HG02588 (cell line): ENCODE measurements around the gene STRA6.

Experiments used
- ATAC-seq: cut with Tn5 transposase; IDR thresholded peaks from one replicate; pipeline ENCODE4 v1.9.1; 2021; ENCODE audit warnings: mild to moderate bottlenecking, moderate library complexity; ENCODE audit not compliant: unreplicated experiment

STRA6 gene

DNA sequence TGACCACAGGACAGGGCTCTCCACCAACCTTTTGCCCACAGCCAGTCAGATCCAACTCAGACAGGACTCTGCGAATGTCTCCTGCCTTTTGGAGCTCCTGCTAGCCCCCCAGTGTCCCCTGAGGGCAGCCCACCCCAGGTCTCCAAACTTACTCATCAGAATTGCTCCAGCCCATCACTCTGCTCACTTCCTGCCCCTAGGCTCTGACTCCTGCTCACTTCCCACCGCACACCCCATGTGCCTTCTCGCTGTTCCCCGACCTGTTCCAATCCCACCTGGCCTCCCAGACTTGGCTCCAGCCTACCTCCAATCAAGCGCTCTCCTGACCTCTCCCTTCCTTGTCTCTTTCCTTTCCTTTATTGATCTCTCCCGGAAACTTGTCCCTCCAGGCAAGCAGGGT, 5.9 kb upstream of the STRA6 start:
- no peak for ATAC-seq

DNA sequence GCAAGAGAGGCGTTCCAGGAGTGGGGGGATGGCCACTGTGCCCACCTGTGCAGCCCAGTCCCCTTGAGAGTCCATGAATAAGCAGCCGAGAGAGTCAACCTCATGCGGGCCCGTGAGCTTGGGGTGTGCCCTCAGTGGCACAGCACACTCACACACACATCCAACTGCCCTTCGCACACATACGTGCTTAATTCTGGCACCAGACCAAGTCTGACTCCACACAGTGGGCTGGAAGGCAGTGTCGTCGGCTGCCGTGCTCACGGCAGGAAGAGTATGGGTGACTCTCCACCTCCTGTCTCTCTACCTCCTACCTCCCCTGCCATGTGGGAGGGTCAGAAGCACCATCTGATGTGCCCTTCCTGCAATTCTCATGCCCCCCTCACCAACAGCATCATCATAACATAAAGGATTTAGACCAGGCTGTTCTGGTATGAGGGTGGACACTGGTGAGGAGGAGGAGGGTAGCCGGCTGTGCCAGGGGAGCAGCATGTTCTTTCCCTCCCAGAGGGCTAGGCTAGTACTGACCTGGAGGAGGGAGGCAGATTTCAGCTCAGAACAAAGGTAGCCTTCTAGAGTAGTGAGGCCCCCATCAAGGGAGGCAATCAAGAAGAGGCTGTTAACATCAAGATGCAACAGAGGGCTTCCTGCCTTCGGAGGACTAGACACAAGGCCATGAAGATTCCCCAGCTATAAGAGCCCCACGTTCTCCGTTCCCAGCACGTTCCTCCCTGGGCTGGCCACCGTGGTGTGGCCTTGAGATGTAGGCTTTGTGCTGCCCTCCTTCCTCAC, 5.3 kb upstream of the STRA6 start:
- ATAC-seq: no peak

DNA sequence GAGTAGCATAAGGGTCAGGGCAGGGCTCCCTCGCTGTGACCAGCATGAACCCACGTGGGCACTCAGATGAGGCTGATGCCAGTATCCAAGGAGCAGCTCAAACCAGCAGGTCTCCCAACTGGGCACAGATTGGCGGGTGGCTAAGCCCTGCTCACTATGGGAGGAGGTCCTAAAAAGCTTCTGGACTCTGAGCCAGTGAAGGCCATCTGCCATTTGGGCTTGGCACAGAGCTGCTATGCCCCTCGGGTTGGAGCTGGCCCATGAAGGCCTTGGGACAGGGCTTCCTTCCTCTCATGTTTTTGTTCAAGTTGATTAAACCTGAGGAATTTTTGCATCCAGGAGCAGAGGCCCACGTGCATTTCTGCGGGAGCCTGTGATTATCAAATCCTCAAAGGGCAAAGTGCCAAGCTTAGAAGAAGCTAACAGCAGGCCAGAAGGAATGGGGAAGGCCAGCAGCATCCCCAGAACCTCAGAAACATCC, 4.3 kb upstream of the STRA6 start:
- ATAC-seq: no peak

DNA sequence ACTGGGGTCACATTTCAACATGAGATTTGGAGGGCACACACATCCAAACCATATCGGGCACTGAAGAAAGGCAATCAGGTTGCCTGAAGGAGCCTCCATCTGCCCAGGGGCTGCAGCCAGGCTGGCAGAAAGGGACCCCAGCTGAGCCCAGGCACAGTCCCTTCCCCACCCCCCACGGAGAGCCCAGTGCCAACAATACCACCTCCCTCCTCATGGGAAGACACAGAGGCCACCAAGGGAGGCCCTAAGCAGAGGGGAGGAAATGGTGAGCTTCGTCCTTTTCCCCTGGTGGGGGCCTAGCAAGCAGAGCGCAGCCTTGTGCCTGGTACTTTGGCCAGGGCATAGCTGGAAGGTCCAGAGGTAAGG, 3.0 kb upstream of the STRA6 start:
- no peak for ATAC-seq

DNA sequence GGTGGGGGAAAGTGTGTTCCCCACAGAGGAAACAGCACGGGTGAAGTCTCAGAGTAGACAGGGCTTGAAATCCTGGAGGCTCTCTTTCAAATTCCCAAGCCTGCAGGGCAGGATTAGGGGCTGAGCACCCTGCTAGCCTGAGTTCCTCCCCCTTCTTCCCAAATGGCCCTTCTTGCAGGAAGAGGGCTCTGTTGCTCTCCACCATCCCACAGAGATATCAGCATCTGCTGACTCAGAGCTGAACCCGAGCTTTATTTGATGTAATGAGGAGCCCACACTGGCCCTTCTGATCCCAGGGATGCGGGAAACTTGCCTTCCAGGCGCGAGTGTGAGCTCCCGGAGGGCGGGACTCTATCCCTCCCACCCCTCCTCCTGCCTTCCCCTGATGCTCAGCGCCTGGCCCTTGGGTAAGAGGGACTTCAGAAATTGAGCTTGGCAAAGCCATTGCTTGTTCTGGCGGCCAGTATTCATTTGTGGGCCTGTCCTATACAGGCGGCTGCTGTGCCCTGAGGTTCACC, 1.4 kb upstream of the STRA6 start:
- no peak for ATAC-seq

DNA sequence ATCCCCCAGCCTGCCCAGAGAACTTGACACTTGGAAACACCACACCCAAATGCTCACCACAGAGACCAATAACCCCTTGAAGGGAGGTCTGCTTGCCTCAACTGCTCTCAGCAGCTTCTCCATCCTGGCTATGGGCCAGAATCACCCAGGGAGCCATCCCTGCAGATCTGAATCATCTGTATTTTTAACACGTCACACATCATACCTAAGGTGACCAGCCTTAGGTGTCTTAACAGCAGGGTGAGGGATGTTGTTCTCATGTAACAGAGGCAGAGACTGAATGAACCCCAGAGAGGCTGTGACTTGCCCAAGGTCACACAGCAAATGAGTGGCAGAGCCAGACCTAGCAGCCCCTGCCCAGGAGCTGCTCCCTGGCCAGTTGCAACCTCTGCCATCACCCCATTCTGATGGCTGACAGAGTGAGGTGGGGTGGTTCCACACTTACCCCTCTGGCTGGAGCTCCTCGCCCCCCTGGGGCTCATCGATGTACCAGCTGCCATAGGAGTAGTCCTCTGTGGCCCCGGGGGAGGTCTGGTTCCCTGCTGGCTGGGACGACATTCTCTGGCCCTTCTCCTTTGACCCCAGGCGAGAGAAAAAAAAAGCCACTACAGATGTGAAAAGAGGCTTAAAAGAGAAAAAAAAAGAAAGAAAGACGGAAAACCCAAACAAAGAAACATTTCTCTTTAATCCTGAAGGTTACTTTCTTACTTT, 722 bp downstream of the STRA6 start:
- ATAC-seq: no peak

DNA sequence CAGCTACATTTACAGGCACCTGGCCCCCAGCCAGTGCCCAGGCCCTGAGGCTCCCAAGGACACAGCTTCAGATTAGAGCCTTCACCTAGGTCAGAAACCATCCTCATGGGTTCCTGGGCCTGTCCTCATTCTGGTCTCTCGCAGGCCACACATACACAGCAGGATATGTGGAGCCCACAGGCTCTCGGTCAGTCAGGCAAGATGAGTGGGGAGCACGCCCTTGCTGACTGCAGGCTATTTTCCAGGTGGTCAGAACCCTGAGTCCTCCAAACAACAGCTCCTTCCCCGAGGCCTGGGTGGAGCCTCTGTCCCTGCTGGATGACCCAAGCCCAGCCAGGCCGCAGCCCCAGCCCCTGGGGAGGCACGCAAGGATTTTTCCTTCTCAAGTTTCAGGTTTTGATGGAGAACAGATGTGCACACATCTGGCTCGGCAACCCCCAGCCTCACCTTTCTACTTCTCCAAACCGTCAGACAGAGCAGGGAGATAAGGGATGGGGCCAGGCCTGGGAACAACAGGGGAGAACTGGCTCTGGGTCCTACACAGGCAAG, 1.6 kb downstream of the STRA6 start:
- no peak for ATAC-seq

DNA sequence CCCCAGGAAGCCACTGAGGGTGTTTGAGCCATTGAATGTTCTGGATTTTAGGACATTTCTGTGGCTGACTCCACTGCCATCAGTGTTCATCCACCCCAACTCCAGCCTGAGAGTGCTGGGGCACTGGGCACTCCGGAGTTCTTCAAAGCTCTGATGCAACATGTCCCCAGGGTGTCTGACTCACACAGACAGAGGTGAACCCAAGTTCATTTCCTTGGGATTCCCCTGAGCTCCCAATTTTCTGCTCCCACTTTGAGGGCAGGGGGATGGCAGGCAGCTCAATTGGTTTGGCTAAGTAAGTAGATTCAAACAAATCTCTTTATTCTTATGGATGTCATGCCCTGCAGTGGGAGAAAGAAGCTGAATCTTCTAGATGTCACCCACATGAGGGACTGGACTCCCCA, 2.2 kb downstream of the STRA6 start:
- ATAC-seq: no peak

DNA sequence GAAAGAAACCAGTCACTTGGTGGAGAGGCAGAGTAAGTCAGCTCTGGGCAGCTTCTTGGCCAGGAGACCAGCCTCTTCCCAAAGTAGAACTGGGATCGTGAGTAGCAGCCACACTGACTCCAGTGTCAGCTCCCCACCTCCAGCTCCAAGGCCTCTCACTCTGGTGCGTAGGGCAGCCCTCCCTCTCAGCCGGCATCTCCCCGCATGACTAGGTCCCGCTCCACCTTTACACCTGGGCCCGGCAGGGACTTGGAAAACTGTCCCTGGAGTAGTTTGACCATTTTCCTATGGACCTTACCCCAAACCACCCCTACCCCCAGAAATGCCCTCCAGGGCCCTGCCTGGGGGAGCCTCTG, 3.3 kb downstream of the STRA6 start:
- ATAC-seq: no peak

DNA sequence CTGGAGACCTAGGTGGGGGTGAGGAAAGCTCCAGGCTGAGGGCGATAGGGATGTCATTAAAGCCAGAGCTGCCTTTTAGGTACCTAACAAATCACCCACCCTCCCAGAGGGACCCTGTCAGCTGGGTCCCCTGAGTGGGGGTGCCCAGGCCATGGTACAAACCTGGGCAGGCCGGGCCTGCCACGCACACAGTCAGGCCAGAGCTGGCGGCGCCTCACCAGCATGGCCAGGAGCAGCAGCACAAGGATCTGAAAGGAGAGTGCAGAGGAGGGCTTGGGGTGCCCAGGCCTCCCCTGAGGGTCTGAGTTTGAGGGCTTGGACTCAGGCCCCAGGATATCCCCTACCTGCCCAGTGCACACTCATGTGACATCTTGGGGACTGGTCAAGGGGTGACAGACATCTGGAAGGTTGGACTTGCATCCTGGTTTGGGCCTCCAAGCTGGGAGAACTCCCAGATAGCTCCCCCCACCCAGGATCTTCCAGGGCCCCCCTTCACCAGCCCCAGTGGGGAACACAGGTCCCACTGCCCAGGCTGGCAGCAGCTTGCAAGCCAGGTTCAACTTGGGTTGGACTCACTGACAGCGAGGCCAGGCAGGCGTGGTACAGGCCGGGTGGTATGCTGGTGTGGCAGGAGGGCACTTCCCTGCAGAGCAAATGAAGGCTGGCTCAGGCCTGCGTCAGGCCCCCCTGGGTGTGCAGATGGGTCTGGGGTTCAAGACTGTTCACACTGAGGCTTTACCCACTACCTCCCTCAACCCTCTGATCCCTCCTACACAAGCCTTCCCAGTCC, 5.2 kb downstream of the STRA6 start:
- no peak for ATAC-seq

DNA sequence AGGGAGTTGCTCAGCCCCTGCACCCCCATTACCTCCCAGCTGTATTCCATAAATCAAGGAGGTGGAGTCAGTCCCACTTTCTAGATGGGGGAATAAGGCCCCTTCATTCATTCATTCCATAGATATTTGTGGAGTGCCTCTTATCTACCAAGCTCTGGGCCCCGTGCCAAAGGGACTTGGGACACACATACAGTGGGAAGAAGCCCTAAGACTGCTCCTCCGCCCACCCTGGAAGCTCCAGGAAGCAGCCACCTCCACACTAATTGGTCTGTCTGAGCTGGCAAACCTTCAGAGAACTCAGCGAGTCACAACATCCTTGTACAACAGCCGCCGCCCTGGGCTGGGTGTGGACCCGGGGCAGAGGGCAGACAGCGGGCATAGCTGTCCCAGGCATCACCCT, 6.4 kb downstream of the STRA6 start:
- no peak for ATAC-seq

DNA sequence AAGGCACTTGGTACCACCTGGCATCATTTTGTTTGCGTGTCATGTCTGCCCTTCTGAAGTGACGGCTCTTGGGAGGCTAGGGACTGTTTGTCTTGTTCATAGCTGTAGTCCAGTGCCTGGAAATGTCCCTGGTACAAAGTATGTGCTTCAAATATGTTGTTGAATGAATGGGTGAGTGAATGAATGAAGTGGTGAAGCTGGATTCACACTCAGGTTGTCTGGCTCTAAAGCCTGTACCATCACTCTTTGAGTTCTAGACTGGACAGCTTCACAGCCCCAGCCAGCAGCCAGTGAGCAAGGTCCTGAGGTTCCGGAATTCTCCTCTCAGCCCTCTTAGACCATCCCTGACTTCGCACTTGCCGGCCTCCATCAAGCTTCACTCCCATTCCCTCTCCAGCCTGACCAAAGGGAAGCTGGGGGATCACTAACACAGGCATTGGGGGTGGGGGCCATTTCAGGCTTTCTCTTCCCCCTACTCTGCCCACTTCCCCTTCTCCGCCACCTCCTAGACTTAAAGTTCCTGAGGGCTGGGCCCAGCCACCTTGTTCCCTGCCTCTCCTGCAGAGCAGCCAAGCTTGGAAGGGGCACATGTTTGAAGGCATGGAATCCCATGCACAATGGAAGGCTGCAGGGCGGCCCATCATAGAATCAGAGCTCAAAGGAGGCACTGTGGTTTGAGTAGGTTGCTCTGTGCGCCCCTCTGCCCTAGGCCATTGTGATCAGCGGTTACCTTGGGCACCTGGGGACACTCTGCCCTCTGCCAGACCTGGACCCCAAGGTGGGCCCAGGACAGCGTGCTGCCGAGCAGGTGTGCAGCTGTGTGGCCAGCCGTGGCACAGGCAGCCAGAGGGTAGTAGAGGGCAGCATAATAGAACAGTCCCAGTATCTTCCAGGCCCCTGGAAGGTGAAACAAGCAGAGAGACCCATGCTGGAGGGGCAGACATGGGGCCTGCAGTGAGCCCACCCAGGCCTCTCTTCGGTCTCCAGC, 7.7 kb downstream of the STRA6 start:
- ATAC-seq: no peak

DNA sequence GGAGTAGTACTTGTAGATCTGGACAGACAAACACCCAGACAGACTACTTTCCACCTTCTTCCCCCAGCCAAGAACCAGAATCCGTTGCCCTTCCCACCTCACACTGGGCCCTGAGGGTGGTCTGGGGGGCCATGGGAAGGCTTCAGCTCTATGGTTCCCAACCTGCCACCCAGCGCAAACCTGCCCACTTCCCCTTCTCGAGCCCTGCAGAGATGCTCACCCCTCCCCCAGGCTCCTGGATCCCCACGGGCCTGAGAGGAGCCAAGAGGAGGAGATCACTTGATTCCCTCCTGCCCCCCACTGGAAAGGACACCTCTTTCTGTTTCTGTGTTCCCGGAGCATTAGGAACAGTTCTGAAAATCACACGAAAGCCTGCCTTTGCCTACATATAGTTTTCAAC, 8.7 kb downstream of the STRA6 start:
- ATAC-seq: no peak

DNA sequence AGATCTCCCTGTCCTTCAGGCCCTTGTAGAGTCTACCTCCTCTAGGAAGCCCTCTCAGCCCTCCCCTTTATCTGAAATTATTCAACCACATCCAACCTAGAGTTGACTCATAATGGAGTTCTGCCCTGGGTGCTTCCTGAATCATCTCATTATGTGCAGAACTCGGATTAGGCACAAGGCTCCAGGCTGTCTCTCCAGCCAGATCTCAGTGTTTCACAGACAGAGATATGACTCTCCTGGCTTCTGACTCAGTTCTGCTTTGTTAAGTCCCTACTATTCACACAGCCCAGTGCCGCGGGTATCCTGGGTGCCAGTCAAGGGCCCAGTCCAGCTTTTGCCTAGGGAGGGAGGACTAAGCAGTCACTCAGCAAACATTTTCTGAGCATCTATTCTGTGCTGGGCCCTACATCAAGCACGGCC, 9.3 kb downstream of the STRA6 start:
- ATAC-seq: no peak

DNA sequence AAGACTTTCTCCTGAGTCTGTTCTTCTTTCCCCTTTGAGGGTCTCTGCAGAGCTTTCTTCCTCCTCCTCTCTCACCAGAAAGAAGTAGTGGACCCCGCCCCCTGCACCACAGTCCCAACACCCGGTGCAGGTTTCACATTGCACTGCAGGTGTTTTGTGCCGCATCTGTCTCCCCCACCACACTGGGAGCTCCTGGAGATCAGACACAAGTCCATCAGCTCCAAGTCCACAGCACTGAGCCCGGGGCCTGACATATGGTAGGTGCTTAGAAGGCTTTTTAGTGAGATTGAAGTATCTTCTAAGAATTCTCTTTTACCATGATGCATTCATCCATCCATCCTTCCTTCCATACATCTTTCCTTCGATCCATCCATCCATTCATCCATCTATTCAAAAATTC, 9.8 kb downstream of the STRA6 start:
- no peak for ATAC-seq

DNA sequence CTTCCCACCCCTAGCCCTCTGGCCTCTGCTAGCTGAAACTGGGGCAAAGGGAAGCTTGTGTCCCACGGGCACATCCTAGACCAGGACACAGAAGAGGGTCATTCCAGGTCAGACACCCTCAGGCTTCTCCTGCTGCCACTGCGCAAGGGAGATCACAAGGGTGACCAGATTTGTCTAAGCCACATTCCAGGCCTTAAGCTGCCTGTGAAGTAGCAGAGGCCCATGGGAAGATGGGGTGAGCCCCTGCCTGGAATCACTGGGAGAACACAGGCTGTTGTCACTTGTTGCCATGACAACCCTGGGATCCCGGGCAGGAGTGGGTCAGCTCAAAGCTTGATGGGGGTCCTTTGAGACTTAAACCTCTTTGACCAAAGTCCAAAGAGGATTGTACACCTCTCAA, 10.8 kb downstream of the STRA6 start:
- ATAC-seq: no peak

DNA sequence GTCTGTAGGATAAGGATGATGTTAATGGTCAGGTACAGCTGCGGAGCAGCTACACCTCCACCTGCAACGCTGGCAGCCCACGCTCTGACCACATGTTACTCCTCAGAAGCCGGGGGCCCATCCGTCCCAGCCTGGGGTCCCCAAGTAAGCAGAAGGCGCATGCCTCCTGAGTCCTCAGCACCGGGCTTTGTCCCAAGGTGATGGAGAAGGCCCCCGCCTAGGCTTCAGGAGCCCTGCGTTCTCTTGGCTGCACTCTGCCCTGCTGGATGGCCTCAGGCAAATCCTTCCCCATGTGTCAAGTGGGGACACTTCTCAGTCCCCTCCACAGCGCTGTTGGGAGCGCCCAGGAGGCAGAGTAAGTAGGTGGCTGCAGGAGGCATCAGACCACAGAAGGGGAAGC, 14.4 kb downstream of the STRA6 start:
- ATAC-seq: no peak

DNA sequence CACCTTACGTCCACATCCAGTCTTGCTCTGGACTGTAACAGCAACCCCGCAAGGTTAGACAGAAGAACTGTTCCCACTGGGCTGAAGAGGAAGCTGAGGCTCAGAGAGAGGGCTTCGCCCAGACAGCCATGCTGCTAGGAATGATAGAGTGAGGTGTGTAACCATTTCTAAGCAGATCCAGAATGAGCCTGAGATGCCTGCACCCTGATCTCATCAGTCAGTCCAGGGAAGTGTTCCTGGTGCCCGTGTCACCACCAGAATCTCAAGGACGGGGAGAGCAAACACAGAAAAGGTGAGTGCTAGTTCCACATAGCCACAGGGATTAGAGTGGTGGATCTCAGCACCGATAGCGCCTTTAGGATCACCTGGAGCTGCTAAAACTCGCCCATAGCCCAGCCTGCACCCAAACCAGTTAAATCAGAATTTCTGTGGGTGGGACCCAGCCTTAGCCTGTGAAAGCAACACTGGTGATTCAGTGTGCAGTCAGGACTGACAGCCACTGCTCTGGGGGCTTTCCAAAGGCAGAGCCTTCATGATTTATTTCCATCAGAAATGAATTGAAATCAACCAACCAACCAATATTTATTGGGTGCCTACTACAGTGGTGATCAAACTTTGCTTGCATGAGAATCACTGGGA, 16.8 kb downstream of the STRA6 start:
- ATAC-seq: no peak

DNA sequence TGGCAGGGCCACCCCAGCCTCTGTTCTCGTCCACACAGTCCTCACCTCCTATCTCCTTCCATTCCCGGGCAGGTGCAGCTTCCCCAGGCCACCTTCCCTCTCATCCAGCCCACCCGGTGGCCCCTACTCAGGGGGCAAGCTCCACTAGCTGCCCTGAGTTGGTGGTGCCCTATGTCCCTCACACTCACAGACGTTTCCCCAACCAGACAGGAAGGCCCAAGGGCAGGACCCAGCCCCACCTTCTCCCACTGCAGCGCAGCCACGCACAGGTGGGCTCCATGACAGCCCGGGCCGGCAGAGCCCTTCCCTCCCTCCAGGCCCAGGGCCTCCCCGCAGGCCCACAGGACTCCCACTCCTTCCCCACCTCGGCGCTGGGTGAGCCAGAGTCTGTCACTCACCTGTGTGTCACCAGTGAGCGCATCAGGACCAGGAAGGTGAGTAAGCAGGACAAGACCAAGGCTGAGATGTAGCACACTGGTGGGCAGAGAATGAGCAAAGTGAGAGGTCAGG, 17.9 kb downstream of the STRA6 start:
- ATAC-seq: no peak
